MCF 10A (cell line): ENCODE results near the gene FBXO47. TPM values are rescaled to one million over a fixed set of nuclear protein-coding genes. Genes with fewer than 3 reads are reported as not detected.

Source experiments
- BruUV-seq: library from RNA; stranded (reverse); fragments of 400-500 nt; replicated peaks from 2 replicates; lab custom pipeline; 2021; lab: Mats Ljungman, UMichigan
- CTCF ChIA-PET: fragments of 300-600 bp; sonication (Branson Sonifier 250); formaldehyde crosslinking; extraction: SDS; loops from one replicate; lab custom pipeline; 2021; ENCODE audit warnings: antibody characterized with exemption, inconsistent platforms; lab: Yijun Ruan, JAX
- POLR2A ChIA-PET: fragments of 300-600, 350-650 bp; sonication (Branson Sonifier 250); formaldehyde crosslinking; extraction: SDS; loops from one replicate; lab custom pipeline; 2020; ENCODE audit warnings: antibody characterized with exemption, inconsistent platforms; lab: Yijun Ruan, JAX
- DNase-seq: peaks from one replicate; pipeline ENCODE4 v3.0.0-alpha.2; 2018; ENCODE audit not compliant: unreplicated experiment
- H3K27ac Mint-ChIP-seq: one replicate; pipeline ENCODE4 v1.8.0; 2022; ENCODE audit warnings: mild to moderate bottlenecking, low read depth, mixed read lengths; ENCODE audit not compliant: unreplicated experiment
- H3K27me3 Mint-ChIP-seq: one replicate; pipeline ENCODE4 v1.8.0; 2022; ENCODE audit warnings: mixed read lengths; ENCODE audit not compliant: insufficient read depth, unreplicated experiment
- H3K36me3 Mint-ChIP-seq: one replicate; pipeline ENCODE4 v1.8.0; 2022; ENCODE audit warnings: mild to moderate bottlenecking, moderate library complexity, mixed read lengths; ENCODE audit not compliant: insufficient read depth, unreplicated experiment
- H3K4me1 Mint-ChIP-seq: one replicate; pipeline ENCODE4 v1.8.0; 2022; ENCODE audit warnings: mixed read lengths; ENCODE audit not compliant: insufficient read depth, unreplicated experiment
- H3K4me3 Mint-ChIP-seq: one replicate; pipeline ENCODE4 v1.8.0; 2022; ENCODE audit warnings: mild to moderate bottlenecking, moderate library complexity, mixed read lengths; ENCODE audit not compliant: unreplicated experiment
- H3K9me3 Mint-ChIP-seq: one replicate; pipeline ENCODE4 v1.8.0; 2022; ENCODE audit warnings: mixed read lengths; ENCODE audit not compliant: unreplicated experiment
- CTCF ChIP-seq: fragments of 200-600 bp; IDR thresholded peaks from one replicate; pipeline ENCODE4 v1.8.0; 2022; ENCODE audit warnings: antibody characterized with exemption, mild to moderate bottlenecking; ENCODE audit not compliant: unreplicated experiment
- intact Hi-C: fragments of 100-400 bp; cut with micrococcal nuclease; formaldehyde crosslinking; loops from 2 replicates; pipeline ENCODE4 v1.14.1; 2022
- total RNA-seq: library from RNA; stranded (reverse); gene quantifications from 2 replicates; pipeline ENCODE4 v1.2.3, GENCODE V29; 2022

Gene FBXO47
- total RNA-seq, 1 experiment from 2014 or later = not detected

- TF ChIP-seq CTCF = no peak
- peaks cover 44% of the 10 kb centered on the region for H3K36me3 Mint-ChIP-seq
- ChIA-PET CTCF (interaction anchor here (0.7 to 1.2 kb wide), 2 partner anchors 9 to 29 kb away, joined by 3 to 6 read pairs; no protein-coding TSS in a partner anchor), POLR2A (interaction anchor here (1.4 kb wide), 1 partner anchor 39 kb away, joined by 3 read pairs; no protein-coding TSS in a partner anchor)
- no peaks in the 10 kb centered on the region for H3K9me3 Mint-ChIP-seq
- H3K4me1 Mint-ChIP-seq = no peaks in the 10 kb centered on the region
- no peak overlapping the region for H3K27ac Mint-ChIP-seq
- no peaks in the 10 kb centered on the region for H3K27me3 Mint-ChIP-seq
- DNase-seq = no peak
- BruUV-seq = no TSS peak
- intact Hi-C loops = no loop called here
- no peak overlapping the region for H3K4me3 Mint-ChIP-seq
These were observed 56.9 kb downstream of the FBXO47 start for GRCh38 chr17:38910325-38910724.

GRCh38 chr17:38908676-38909181 lies 58.5 kb downstream of the FBXO47 start:
- POLR2A ChIA-PET = no interaction called here
- intact Hi-C loops = no loop called here
- Mint-ChIP-seq H3K9me3 (no peaks in the 10 kb centered on the region), H3K4me3 (no peak overlapping the region), H3K36me3 (peaks cover 41% of the 10 kb centered on the region), H3K4me1 (no peaks in the 10 kb centered on the region), H3K27ac (no peak overlapping the region), H3K27me3 (no peaks in the 10 kb centered on the region)
- BruUV-seq = no TSS peak
- no peak for TF ChIP-seq CTCF
- CTCF ChIA-PET = interaction anchor here (0.6 kb wide), 1 partner anchor 57 kb away, joined by 3 read pairs; no protein-coding TSS in a partner anchor
- DNase-seq = no peak

- TF ChIP-seq CTCF = no peak
- no peak overlapping the region for H3K27ac Mint-ChIP-seq
- intact Hi-C loops = no loop called here
- no peak overlapping the region for H3K4me3 Mint-ChIP-seq
- ChIA-PET POLR2A (no interaction called here), CTCF (interaction anchor here (0.6 to 0.7 kb wide), 2 partner anchors 43 to 56 kb away, joined by 3 read pairs; no protein-coding TSS in a partner anchor)
- H3K9me3 Mint-ChIP-seq = no peaks in the 10 kb centered on the region
- H3K36me3 Mint-ChIP-seq = peaks cover 42% of the 10 kb centered on the region
- H3K4me1 Mint-ChIP-seq = no peaks in the 10 kb centered on the region
- BruUV-seq = no TSS peak
- DNase-seq = no peak
- no peaks in the 10 kb centered on the region for H3K27me3 Mint-ChIP-seq
These were observed 59.1 kb downstream of the FBXO47 start for GRCh38 chr17:38907930-38908675.

- CTCF ChIA-PET = interaction anchor here (0.7 kb wide), 1 partner anchor 9 kb away, joined by 3 read pairs; no protein-coding TSS in a partner anchor
- no peak for DNase-seq
- H3K4me3 Mint-ChIP-seq = no peak overlapping the region
- POLR2A ChIA-PET = interaction anchor here (0.6 to 1.3 kb wide), 5 partner anchors 35 to 373 kb away, joined by 3 to 6 read pairs (median 4); partner anchors contain the start of gene RPL23
- no peaks in the 10 kb centered on the region for H3K9me3 Mint-ChIP-seq
- intact Hi-C loops = no loop called here
- TF ChIP-seq CTCF = no peak
- H3K27ac Mint-ChIP-seq = no peak overlapping the region
- H3K36me3 Mint-ChIP-seq = peaks cover 40% of the 10 kb centered on the region
- H3K4me1 Mint-ChIP-seq = no peaks in the 10 kb centered on the region
- BruUV-seq = no TSS peak
- H3K27me3 Mint-ChIP-seq = no peaks in the 10 kb centered on the region
These were observed 60.6 kb downstream of the FBXO47 start for GRCh38 chr17:38906460-38907228.
